H1 (cell line): Measurements from ENCODE around the gene PRKN. TPM values are rescaled to one million over a fixed set of nuclear protein-coding genes. Genes with fewer than 3 reads are reported as not detected.

ENCODE experiments used
- CTCF ChIA-PET: fragments of 300-600 bp; sonication (Branson Sonifier 250); formaldehyde crosslinking; loops from one replicate; lab custom pipeline; 2021; ENCODE audit not compliant: partially characterized antibody; lab: Charles Lee
- POLR2A ChIA-PET: fragments of 300-600 bp; sonication (Branson Sonifier 250); formaldehyde crosslinking; loops from one replicate; lab custom pipeline; 2021; ENCODE audit warnings: inconsistent platforms; ENCODE audit not compliant: partially characterized antibody; lab: Charles Lee
- DNase-seq, 2 experiments: peaks; one replicate each; pipeline versions ENCODE4 v3.0.0 to v3.0.0-alpha.2; 2010 to 2022; ENCODE audit warnings: low spot score in 2 of 2, low read depth in 1 of 2, mixed read lengths in 1 of 2
- FAIRE-seq: peaks from 2 replicates; lab custom pipeline; 2011; peaks lifted over from hg19 to GRCh38; lab: Jason Lieb, UNC
- H2AFZ ChIP-seq: 2 replicates; pipeline ENCODE4 v1.8.1; 2012; ENCODE audit warnings: low read length, inconsistent platforms
- H2AK5ac ChIP-seq: 2 replicates; pipeline ENCODE4 v1.6.1; 2013; ENCODE audit warnings: low read depth, low read length
- H2BK120ac ChIP-seq: replicated peaks from 2 replicates; pipeline ENCODE3; 2013; ENCODE audit warnings: low read depth, low read length, inconsistent platforms
- H2BK12ac ChIP-seq: 2 replicates; pipeline ENCODE4 v1.6.1; 2013; ENCODE audit warnings: low read depth, low read length
- H2BK15ac ChIP-seq: 2 replicates; pipeline ENCODE4 v1.6.1; 2013; ENCODE audit warnings: low read length
- H2BK20ac ChIP-seq: 2 replicates; pipeline ENCODE4 v1.6.1; 2013; ENCODE audit warnings: low read length
- H2BK5ac ChIP-seq: 2 replicates; pipeline ENCODE4 v1.6.1; 2013; ENCODE audit warnings: low read depth, low read length
- H3K14ac ChIP-seq: 2 replicates; pipeline ENCODE4 v1.6.1; 2013; ENCODE audit warnings: inconsistent platforms; ENCODE audit not compliant: insufficient read length
- H3K18ac ChIP-seq: 2 replicates; pipeline ENCODE4 v1.6.1; 2013; ENCODE audit warnings: low read length; ENCODE audit errors: extremely low read depth
- H3K23ac ChIP-seq: 2 replicates; pipeline ENCODE4 v1.6.1; 2013; ENCODE audit warnings: inconsistent platforms; ENCODE audit not compliant: insufficient read length
- H3K23me2 ChIP-seq: 2 replicates; pipeline ENCODE4 v1.6.1; 2013; ENCODE audit warnings: low read depth, low read length
- H3K27ac ChIP-seq: 2 replicates; pipeline ENCODE4 v1.6.1; 2011; ENCODE audit warnings: low read depth, low read length, inconsistent platforms
- H3K27me3 ChIP-seq, 4 experiments: replicated peaks in 1 of 4; 1 replicate in 1 of 4; 2 replicates in 3 of 4; pipeline versions ENCODE4 v1.6.1 to v1.8.1; 2011 to 2013; ENCODE audit warnings: low read length in 3 of 4, mild to moderate bottlenecking in 3 of 4, inconsistent platforms in 2 of 4, mixed read lengths in 2 of 4, moderate library complexity in 1 of 4; ENCODE audit not compliant: control insufficient read depth in 3 of 4, insufficient read depth in 3 of 4; ENCODE audit errors: extremely low read depth in 1 of 4
- H3K36me3 ChIP-seq, 4 experiments: 2 replicates each; pipeline versions ENCODE4 v1.6.1 to v1.8.1; 2011 to 2013; ENCODE audit warnings: mild to moderate bottlenecking in 4 of 4, low read length in 3 of 4, moderate library complexity in 2 of 4, control low read depth in 1 of 4, inconsistent platforms in 1 of 4; ENCODE audit not compliant: insufficient read depth in 4 of 4, control insufficient read depth in 2 of 4
- H3K4ac ChIP-seq: replicated peaks from 2 replicates; pipeline ENCODE3; 2013; ENCODE audit warnings: low read length, low read depth, mixed read lengths, inconsistent platforms; ENCODE audit not compliant: insufficient read length
- H3K4me1 ChIP-seq, 4 experiments: replicated peaks in 1 of 4; 1 replicate in 1 of 4; 2 replicates in 3 of 4; pipeline versions ENCODE4 v1.6.1 to v1.8.1; 2011 to 2013; ENCODE audit warnings: low read length in 3 of 4, inconsistent platforms in 2 of 4, mixed read lengths in 1 of 4; ENCODE audit not compliant: insufficient read depth in 4 of 4, control insufficient read depth in 3 of 4
- H3K4me2 ChIP-seq, 2 experiments: 2 replicates each; pipeline versions ENCODE4 v1.6.1 to v1.8.1; 2011 to 2013; ENCODE audit warnings: low read depth in 2 of 2, low read length in 2 of 2, control low read depth in 1 of 2, inconsistent platforms in 1 of 2, mild to moderate bottlenecking in 1 of 2; ENCODE audit not compliant: insufficient read depth in 1 of 2
- H3K4me3 ChIP-seq, 4 experiments: fragments of 200-600, 300-600 bp in 1 of 4; sonication (generic), shearing (Covaris generic), sonication (Bioruptor Twin) in 1 of 4; 2 replicates each; pipeline versions ENCODE4 v1.5.1 to v1.8.1; 2011 to 2016; ENCODE audit warnings: low read length in 4 of 4, low read depth in 3 of 4, control low read depth in 2 of 4, inconsistent platforms in 2 of 4, mild to moderate bottlenecking in 2 of 4, mixed read lengths in 1 of 4, moderate library complexity in 1 of 4; ENCODE audit not compliant: insufficient read depth in 2 of 4; ENCODE audit errors: extremely low read depth in 1 of 4
- H3K56ac ChIP-seq: replicated peaks from 2 replicates; pipeline ENCODE3; 2013; ENCODE audit warnings: low read depth, mild to moderate bottlenecking, mixed read lengths, low read length, inconsistent platforms; ENCODE audit not compliant: insufficient read length
- H3K79me1 ChIP-seq: 2 replicates; pipeline ENCODE4 v1.6.1; 2013; ENCODE audit warnings: low read depth, low read length, control low read depth
- H3K79me2 ChIP-seq, 2 experiments: 2 replicates each; pipeline versions ENCODE4 v1.6.1 to v1.8.1; 2012 to 2013; ENCODE audit warnings: low read length in 2 of 2, mild to moderate bottlenecking in 2 of 2, inconsistent platforms in 1 of 2; ENCODE audit not compliant: insufficient read depth in 2 of 2, control insufficient read depth in 1 of 2
- H3K9ac ChIP-seq, 4 experiments: replicated peaks in 1 of 4; 1 replicate in 1 of 4; 2 replicates in 3 of 4; pipeline versions ENCODE4 v1.6.1 to v1.8.1; 2011 to 2013; ENCODE audit warnings: low read depth in 3 of 4, low read length in 3 of 4, control low read depth in 2 of 4, mild to moderate bottlenecking in 2 of 4, moderate library complexity in 2 of 4, inconsistent platforms in 1 of 4; ENCODE audit errors: extremely low read depth in 1 of 4
- H3K9me3 ChIP-seq, 2 experiments: 2 replicates each; pipeline versions ENCODE4 v1.6.1 to v1.8.1; 2012 to 2013; ENCODE audit warnings: mild to moderate bottlenecking in 2 of 2, moderate library complexity in 2 of 2, control low read depth in 1 of 2, inconsistent platforms in 1 of 2, low read depth in 1 of 2, low read length in 1 of 2, mixed read lengths in 1 of 2; ENCODE audit not compliant: insufficient read depth in 2 of 2
- H4K20me1 ChIP-seq, 2 experiments: replicated peaks in 1 of 2; 2 replicates each; pipeline versions ENCODE3 to v1.8.1; 2011 to 2013; ENCODE audit warnings: inconsistent platforms in 2 of 2, low read length in 2 of 2, mild to moderate bottlenecking in 1 of 2; ENCODE audit not compliant: insufficient read depth in 2 of 2, control insufficient read depth in 1 of 2
- H4K5ac ChIP-seq: 2 replicates; pipeline ENCODE4 v1.6.1; 2013; ENCODE audit warnings: low read length, low read depth, mixed read lengths, inconsistent platforms; ENCODE audit not compliant: insufficient read length
- H4K8ac ChIP-seq: 2 replicates; pipeline ENCODE4 v1.8.0; 2013; ENCODE audit warnings: mild to moderate bottlenecking, moderate library complexity, low read length, inconsistent platforms; ENCODE audit not compliant: insufficient read depth; ENCODE audit errors: extremely low read depth
- H4K91ac ChIP-seq: replicated peaks from 2 replicates; pipeline ENCODE3; 2013; ENCODE audit warnings: low read length, mixed read lengths, inconsistent platforms; ENCODE audit not compliant: insufficient read length
- CTCF ChIP-seq, 3 experiments: IDR thresholded peaks; 1 replicate in 2 of 3; 2 replicates in 1 of 3; pipeline versions ENCODE4 v1.5.1 to v1.6.1; 2011; ENCODE audit warnings: low read length in 3 of 3, mild to moderate bottlenecking in 3 of 3, inconsistent platforms in 2 of 3, low read depth in 1 of 3, moderate library complexity in 1 of 3; ENCODE audit not compliant: insufficient read depth in 1 of 3; ENCODE audit errors: control extremely low read depth in 1 of 3
- MAFK ChIP-seq: IDR thresholded peaks from 2 replicates; pipeline ENCODE4 v1.6.1; 2012; ENCODE audit warnings: low read depth, mild to moderate bottlenecking, improper control_type of control experiment, low read length
- NANOG ChIP-seq: IDR thresholded peaks from 2 replicates; pipeline ENCODE4 v1.6.1; 2011; ENCODE audit warnings: low read length, low read depth, mild to moderate bottlenecking, inconsistent platforms; ENCODE audit not compliant: insufficient read depth, poor library complexity, severe bottlenecking
- RXRA ChIP-seq: IDR thresholded peaks from 2 replicates; pipeline ENCODE4 v1.6.1; 2011; ENCODE audit warnings: low read depth, mild to moderate bottlenecking, low read length, moderate library complexity; ENCODE audit not compliant: insufficient read depth
- TAF1 ChIP-seq: IDR thresholded peaks from 2 replicates; pipeline ENCODE4 v1.6.1; 2011; ENCODE audit warnings: mild to moderate bottlenecking, low read depth, low read length
- WGBS, 2 experiments: shearing (Covaris generic) in 1 of 2; methylation state at CpG; one replicate each; pipeline versions ENCODE4 v1.1.6 to v1.1.7; 2013 to 2015; ENCODE audit warnings: low lambda C conversion rate in 2 of 2, mixed read lengths in 2 of 2, inconsistent platforms in 1 of 2, low coverage in 1 of 2, missing lambda C conversion rate in 1 of 2; ENCODE audit not compliant: insufficient replicate concordance in 2 of 2, insufficient coverage in 1 of 2, insufficient read length in 1 of 2; ENCODE audit errors: extremely low coverage in 1 of 2, missing lambda C conversion rate in 1 of 2; 5-methylcytosine and 5-hydroxymethylcytosine counted together
- polyA plus RNA-seq, 7 experiments: library from polyadenylated mRNA; depleted of rRNA in 3 of 7; stranded (reverse) in 5 of 7; unstranded in 2 of 7; fragments of >200 nt in 5 of 7; fragments of 200-250 nt in 2 of 7; gene quantifications; 1 replicate in 5 of 7; 2 replicates in 1 of 7; 4 replicates in 1 of 7; pipeline versions ENCODE4 v1.2.1 to v1.2.3, GENCODE V29; 2011 to 2013; ENCODE audit warnings: missing spikeins in 2 of 7, mixed read lengths in 2 of 7
- total RNA-seq: library from RNA; stranded (reverse); fragmentation: NEBNext Ultra II Directional; extraction: Animal tissue kit (Norgen Biotek cat#: 25700); gene quantifications from 2 replicates; pipeline ENCODE4 v1.2.1, GENCODE V29; 2021

PRKN gene
- total and polyA plus RNA-seq, 2 of the 8 experiments (the other 6 are each of a cell fraction or from before 2014, with no cell fraction given), result 0.13 to 0.29 TPM

GRCh38 chr6:161798844-161799394, 928.6 kb downstream of the PRKN start:
- POLR2A ChIA-PET, result no interaction called here
- Histone ChIP-seq H2BK20ac (no peak overlapping the region), H4K5ac (no peak overlapping the region), H2AK5ac (no peak overlapping the region), H2BK15ac (no peak overlapping the region), H2BK5ac (no peak overlapping the region), H3K56ac (no peak overlapping the region), H3K9ac (no peak overlapping the region), H2BK120ac (no peak overlapping the region), H4K20me1 (no peaks in the 10 kb centered on the region), H3K14ac (no peak overlapping the region), H4K8ac (no peak overlapping the region), H3K18ac (no peak overlapping the region), H2BK12ac (no peak overlapping the region), H3K23me2 (no peaks in the 10 kb centered on the region), H3K79me2 (no peaks in the 10 kb centered on the region), H3K9me3 (no peaks in the 10 kb centered on the region), H3K4me1 (no peaks in the 10 kb centered on the region), H3K4me2 (no peak overlapping the region), H3K23ac (no peak overlapping the region), H3K4ac (no peak overlapping the region), H3K27ac (no peak overlapping the region), H3K36me3 (no peaks in the 10 kb centered on the region), H4K91ac (no peak overlapping the region), H2AFZ (no peak overlapping the region), H3K27me3 (no peaks in the 10 kb centered on the region), H3K79me1 (no peaks in the 10 kb centered on the region), H3K4me3 (no peak overlapping the region)
- FAIRE-seq (no peak), DNase-seq (no peak)
- no peak for TF ChIP-seq RXRA
- TF ChIP-seq NANOG, result no peak
- no peak for TF ChIP-seq MAFK
- TF ChIP-seq CTCF (IDR thresholded peaks at IDR 0.05; ENCODE audit: control extremely low read depth in 1 of 3, insufficient read depth in 1 of 3, low read depth in 1 of 3, low read length in 3 of 3), result no peak
- no peak for TF ChIP-seq TAF1
- CTCF ChIA-PET, result interaction anchor here (0.7 kb wide), 1 partner anchor 24 kb away, joined by 3 read pairs; no protein-coding TSS in a partner anchor
- 73% methylated on average over 6 of the region's 7 CpGs; no CpG with 5 or more reads in 1 of the 2 experiments for WGBS, 2 experiments
